PC-3 (cell line): Measurements from ENCODE around the gene TMEM184B.

Experiments
- EZH2 ChIP-seq: fragments of 300-600 bp; sonication (generic); IDR thresholded peaks from one replicate; pipeline ENCODE4 v1.6.1; 2017; ENCODE audit warnings: antibody characterized with exemption, mild to moderate bottlenecking, low read length; ENCODE audit not compliant: unreplicated experiment
- EZH2phosphoT487 ChIP-seq: fragments of 300-600 bp; sonication (generic); IDR thresholded peaks from 2 replicates; pipeline ENCODE4 v1.6.1; 2018; ENCODE audit warnings: mild to moderate bottlenecking, antibody characterized with exemption, low read length, borderline replicate concordance
- TF ChIP-seq, protein P1 (sequence below): fragments of 300-600 bp; sonication (generic); conservative IDR thresholded peaks from 2 replicates; pipeline ENCODE4 v1.5.1; 2017; ENCODE audit warnings: antibody characterized with exemption, low read depth, mild to moderate bottlenecking, low read length

DNA sequence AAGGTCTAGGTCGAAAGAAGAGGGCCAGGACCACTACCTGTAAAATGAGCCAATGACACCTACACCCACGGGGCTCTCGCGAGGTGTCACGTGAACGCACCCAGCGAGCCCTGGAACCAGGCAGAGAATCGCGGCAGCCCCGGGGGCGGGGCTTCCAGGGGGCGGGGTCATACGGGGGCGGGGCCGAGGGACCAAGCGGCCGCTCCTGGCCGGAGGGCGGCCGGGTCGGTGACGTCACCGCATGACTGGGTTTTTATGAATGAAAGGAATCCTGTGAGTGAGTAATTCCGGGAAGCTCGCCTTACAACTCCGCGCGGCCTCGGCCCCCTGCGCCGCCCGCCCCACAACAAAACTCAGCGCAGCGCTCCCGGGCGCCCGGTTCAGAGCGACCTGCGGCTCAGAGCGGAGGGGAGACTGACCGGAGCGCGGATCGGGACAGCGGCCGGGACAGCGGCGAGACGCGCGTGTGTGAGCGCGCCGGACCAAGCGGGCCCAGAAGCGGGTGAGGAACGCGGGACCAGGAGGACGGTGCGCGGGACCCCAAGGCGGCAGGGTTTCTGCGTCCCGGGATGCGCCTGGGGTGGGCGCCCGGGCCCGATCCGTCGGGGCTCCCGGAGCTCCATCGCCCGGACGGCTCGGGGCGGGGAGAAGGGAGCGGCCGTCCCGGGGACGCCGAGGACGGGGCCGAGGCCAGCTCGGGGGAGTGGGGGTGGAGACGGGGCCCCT is 70.9 kb downstream of the TMEM184B start, which contains the start of gene MAFF:
- TF ChIP-seq EZH2 (no peak), EZH2phosphoT487 (no peak)
- TF ChIP-seq, protein P1, sequence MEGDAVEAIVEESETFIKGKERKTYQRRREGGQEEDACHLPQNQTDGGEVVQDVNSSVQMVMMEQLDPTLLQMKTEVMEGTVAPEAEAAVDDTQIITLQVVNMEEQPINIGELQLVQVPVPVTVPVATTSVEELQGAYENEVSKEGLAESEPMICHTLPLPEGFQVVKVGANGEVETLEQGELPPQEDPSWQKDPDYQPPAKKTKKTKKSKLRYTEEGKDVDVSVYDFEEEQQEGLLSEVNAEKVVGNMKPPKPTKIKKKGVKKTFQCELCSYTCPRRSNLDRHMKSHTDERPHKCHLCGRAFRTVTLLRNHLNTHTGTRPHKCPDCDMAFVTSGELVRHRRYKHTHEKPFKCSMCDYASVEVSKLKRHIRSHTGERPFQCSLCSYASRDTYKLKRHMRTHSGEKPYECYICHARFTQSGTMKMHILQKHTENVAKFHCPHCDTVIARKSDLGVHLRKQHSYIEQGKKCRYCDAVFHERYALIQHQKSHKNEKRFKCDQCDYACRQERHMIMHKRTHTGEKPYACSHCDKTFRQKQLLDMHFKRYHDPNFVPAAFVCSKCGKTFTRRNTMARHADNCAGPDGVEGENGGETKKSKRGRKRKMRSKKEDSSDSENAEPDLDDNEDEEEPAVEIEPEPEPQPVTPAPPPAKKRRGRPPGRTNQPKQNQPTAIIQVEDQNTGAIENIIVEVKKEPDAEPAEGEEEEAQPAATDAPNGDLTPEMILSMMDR = no peak
